Activated CD8-positive, alpha-beta memory T cell treated with anti-CD3 and anti-CD28 coated beads, Interleukin-2, amount 50 U/mL, for 1 hour (primary cell): ENCODE results near the gene PIP5K1B.

Source experiments
- DNase-seq: peaks from one replicate; pipeline ENCODE4 v3.0.0-alpha.2; 2020; ENCODE audit errors: extremely low read depth

PIP5K1B gene

DNA sequence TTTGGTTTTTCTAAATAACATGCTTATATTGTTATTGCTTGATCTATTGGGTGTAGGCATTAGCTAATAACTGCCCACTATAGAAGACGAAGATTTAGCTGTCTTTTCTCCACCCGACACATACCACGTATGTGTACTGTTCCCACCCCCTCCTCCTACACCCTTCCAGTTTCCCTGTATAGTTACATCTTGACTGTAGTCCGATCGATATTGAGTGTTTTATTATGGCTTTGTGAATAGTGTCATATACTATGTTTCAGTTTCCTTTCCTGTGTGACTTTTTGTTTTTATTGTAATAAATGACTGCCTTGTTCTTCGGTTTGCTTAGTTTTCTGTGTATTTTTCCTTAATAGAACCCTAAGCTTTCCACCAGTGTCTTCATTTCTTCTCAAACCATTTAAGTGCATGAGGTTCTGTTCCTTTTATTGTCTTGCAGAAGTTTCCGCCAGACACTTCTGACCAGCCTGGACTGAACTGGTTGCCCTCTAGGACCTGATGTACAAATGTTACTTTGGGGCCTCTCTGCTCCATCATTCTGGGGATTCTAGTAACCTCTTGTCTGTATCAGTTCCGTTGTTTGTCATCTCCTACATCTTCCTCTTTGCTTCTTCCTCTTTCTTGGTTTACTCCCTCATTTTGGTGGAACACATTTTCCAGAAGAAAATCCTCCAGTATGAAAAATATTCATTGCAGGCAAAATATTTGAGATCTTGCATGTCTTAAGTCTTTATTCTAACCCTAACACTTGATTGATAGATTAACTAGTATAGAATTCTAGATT is 247.0 kb downstream of the PIP5K1B start:
- DNase-seq = no peak

DNA sequence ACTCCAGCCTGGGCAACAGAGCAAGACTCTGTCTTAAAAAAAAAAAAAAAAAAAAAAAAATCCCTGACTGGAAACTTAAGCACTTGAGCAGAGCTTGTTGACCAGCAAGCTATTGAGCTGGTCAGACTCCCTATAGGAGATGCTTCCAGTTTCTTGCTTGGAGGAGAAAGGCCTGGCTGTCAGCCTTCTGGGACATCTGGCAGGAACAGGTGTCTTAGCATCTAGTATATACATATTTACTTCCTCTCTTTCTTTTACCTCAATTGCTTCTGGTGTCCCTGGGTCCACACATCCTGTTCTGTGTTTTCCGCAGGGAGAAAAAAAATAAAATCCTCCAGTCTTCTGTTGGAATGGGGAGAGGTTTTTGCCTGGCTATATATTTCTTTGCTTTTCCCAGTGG is 248.7 kb downstream of the PIP5K1B start:
- DNase-seq = no peak

DNA sequence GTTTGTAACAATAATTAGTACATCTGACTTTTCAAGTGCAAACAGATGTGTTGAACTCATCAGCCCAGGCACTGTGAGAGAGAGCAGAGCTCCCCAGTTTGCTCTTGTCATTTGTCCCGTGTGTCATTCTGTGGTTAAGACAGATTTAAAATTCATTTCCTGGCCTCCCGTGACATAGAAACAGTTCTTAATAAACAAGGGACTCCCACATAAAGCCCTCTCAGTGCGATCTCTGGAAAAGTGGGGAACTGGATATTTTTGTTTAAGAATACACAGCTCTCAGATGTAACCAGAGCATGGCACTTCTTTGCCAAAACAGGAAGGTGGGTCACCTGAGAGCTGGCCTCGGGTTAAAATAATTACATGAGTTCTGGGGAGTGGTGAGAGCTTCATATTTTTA is 250.3 kb downstream of the PIP5K1B start:
- DNase-seq = no peak

DNA sequence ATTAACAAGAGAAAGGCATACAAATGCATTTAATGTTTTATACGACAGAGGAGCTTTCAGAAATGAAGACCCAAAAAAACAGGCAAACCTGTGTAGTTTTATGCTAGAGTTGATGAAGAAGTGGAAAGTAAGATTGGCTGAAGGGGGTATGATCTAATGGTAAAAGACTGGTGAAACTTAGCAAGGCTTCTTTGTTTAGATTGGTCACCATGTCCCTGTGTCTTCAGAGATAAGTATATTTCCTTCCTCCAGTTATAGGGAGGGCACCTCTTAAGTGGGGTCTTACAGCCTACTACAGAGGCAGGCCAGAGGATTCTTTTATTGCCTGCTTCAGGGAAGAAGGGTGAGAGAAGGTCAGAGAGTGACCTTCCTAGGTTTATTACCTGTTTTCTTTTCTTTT is 252.4 kb downstream of the PIP5K1B start:
- no peak for DNase-seq

DNA sequence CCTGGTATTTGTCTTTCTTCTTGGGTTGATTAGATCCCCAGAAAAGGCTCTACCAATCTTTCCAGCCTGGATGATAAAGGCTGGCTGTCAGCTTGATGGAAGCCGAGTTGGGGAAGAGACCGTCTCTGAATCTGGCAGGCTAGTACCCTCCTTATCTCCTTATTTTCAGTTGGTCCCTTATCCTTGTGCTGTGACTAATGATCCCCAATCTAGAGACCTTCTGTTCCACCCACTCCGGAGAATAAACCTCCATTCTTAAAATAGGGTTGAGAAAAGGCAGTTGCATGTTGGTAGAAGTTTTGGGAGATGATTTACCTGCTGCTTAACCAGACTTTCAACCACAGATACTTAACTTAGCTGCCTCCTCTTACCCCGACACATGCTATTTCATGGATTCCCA is 256.5 kb downstream of the PIP5K1B start:
- DNase-seq = no peak

DNA sequence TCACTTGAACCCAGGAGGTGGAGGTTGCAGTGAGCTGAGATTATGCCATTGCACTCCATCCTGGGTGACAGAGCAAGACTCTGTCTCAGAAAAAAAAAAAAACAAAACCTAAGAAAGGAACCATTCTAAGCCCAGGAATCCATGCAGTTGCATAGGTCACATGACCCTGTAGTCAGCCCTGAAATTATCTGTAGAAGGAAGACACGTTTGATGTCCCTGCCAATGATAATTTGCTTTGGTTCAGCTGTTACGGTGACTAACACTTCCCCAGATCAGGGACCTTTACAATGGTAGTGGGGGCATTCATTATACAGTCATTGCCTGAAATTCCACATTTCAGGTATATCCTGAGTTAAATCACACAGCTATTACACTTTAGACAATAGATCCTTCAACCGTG is 258.4 kb downstream of the PIP5K1B start:
- DNase-seq = no peak

DNA sequence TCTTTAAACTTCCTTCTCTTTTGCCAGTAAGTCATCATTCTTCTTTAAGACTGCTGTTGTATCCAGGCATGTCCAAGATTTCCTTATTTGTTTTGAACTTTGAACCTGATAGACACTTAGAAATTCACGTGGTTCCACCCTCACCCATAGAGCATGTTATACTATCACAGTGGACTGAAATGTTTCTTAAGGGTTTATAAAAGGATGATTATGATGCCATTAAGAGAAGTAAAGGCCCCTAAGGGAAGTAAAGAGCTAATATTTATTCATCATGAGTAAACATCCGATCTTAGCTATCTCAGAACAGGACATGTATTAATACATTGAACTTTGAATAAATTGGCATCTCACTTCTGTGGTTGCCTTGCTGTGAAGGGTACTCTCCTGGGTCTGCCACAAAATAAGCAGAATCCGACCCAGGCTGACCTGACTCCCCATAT is 259.1 kb downstream of the PIP5K1B start:
- no peak for DNase-seq

DNA sequence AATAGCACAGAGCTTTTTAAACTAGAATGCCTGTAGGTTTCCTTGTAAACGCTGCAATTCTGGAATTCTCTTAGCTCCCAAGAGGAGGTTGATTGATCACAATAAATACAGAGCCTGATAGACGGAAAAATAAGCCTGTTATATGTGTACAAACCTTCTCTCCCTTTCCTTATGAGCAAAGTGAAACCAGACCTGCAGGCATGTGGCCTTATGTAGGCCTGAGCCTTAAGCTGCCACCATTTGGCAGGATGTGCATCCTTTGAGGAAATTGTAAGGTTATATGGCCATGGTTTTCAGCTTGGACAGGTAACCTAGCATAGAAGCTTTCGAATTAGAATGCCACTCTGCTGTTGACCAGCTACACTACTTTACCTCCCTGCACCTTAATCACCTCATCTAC is 259.7 kb downstream of the PIP5K1B start:
- DNase-seq = no peak

DNA sequence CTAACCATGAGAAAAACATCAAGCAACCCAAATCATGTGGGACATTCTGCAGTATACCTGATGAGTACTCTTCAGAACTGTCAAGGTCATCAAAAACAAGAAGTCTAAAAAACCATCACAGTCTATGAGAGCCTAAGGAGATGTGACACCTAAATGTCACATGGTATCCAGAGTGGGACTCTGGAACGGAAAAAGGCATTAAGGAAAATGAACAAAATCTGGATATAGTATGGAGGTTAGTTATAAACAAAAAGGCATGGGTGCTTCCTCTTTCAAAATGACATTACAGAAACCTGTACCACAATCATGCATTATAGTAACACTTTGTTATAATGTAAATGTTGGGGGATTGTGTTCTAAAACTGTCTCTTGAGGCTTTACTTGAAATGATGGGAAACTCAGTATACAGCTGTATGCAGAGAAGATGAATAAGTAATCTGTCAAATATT is 261.5 kb downstream of the PIP5K1B start:
- no peak for DNase-seq

DNA sequence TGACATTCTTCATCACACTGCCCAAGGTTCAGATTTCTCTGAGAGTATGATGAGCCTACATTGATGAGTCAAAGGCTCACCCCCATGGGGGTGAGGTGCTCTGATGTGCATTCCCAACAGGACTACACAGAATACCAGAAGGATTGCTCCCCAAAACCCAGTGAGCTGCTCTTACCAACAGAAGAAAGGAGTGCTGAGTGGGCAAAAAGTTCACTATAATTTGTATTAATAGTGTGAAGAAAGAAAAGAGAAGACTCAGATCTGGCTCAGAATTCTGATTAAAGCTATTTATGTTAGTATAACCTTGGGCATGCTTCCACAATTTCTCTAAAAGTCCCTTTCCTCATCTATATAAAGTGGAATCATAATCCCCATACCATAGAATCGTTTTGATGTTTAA is 262.8 kb downstream of the PIP5K1B start:
- DNase-seq = no peak

DNA sequence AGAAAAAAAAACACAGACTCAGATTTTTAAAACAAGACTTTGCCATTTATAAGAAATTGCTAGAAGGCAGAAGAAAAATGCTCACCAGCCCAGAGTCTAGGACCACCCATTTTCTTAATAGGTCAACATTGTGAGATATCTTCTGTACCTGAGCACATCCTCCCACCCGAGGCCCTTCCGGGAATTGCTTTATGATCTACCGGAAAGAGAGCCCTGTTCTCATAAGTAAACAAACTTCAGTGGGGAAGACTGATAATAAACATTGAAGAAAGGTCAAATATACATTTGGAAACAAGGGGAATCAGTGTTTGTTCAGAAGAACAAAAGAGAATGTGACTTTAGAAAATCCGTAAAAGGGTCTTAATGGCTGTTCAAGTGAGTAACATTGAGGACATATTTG is 264.5 kb downstream of the PIP5K1B start:
- no peak for DNase-seq

DNA sequence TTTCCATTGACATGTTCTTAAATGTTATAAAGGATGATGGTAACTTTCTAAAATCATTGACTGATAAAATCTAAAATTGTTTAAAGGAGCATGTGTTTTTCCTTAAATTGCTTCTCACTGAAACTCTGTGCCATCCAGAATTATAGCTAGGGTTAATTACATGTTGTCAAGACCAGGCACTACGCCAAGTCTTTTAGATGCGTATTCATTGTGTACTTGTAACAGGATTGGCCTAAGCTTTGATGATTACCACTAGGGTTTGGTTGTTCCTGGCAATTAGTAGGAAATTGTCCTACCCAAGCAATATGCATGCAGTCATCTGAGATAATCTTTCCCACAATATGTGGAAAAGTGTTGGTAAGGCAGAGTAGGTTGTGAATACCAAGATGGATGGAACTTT is 265.1 kb downstream of the PIP5K1B start:
- no peak for DNase-seq

DNA sequence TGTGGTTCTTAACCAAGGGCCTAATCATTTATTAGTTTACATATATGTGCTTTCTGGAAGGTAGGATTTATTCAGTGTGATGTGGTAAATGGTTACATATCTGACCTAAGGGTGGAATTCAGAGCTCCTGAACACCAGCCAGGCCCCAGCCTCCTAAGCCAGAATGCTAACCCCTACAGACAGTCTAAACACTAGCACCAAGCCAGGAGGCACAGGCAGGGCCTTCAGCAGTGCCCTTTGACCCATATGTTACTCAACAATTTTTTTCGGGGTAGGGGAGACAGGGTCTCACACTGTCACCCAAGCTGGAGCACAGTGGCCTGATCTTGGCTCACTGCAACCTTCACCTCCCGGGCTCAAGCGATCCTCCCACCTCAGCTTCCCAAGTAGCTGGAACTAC is 268.6 kb downstream of the PIP5K1B start:
- DNase-seq = no peak

DNA sequence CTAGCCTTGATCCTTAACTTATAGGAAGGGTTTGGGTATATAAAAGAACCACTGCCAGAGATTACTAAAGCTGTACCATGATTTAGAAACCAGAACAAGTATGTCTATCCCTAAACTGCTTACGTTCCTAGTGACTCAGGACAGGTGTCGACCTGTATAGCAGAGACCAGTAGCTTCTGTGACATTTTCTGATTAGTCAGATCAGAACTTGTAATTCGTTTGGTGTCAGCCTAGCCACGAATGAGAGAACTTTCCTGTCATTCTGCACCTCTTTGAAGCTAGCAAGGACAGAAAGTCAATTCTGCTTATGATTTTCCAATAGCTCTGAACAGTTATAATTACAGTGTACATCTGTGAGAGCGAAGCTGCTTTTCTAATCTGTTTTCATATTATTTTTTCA is 269.4 kb downstream of the PIP5K1B start:
- DNase-seq = no peak

DNA sequence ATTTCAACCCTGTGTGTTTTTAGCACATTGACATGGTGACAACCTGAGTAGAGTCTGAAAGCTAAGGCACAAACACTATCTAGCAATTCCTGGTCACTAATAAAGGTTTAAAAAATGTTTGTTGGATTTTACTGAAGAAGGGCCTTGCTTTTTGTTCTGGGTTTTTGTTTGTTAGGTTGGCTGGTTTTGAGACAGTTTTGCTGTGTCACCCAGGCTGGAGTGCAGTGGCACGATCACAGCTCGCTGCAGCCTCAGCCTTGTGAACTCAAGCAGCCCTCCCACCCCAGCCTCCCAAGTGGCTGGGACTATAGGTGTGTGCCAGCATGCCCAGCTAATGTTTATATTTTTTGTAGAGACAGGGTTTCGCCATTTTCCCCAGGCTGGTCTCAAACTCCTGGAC is 269.9 kb downstream of the PIP5K1B start:
- DNase-seq = no peak

DNA sequence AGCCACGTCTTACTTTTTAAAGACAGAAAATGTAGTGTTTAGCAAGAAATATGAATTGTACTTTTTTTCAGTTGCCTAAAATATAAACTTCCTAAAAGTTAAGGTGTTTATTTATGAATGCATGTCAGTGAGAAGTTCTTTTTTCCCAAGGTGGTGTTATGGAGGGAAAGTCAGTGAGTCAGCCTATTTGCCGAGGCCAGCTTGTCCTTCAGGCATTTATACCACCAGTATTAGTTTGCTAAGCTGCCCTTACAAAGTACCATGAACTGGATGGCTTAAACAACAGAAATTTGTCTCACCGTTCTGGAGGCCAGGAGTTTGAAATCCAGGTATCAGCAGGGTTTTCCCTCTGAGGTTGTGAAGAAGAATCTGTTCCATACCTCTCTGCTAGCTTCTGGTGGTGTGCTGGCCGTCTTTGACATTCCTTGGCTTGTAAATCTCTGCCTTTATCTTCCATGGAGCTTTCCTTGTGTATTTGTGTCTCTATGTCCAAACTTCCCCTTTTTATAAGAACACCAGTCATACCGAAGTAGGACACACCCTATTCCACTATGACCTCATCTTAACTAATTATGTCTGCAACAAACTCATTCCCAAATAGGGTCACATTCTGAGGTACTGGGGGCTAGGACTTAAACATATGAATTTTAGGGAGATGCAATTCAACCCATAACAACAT is 270.5 kb downstream of the PIP5K1B start:
- no peak for DNase-seq

DNA sequence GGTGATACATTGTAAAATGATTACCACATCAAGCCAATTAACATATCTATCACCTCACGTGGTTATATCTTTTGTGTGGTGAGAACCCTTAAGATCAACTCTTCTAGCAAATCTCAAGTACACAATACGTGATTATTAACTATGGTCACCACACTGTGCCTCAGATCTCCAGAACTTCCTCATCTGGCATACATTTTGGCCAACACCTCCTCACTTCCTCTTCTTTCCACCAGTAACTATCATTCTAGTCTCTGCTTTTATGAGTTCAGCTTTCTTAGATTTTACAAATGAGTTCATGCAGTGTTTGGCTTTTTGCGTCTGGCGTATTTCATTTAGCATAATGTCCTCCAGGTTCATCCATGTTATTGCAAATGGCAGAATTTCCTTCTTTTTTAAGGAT is 273.0 kb downstream of the PIP5K1B start:
- no peak for DNase-seq

DNA sequence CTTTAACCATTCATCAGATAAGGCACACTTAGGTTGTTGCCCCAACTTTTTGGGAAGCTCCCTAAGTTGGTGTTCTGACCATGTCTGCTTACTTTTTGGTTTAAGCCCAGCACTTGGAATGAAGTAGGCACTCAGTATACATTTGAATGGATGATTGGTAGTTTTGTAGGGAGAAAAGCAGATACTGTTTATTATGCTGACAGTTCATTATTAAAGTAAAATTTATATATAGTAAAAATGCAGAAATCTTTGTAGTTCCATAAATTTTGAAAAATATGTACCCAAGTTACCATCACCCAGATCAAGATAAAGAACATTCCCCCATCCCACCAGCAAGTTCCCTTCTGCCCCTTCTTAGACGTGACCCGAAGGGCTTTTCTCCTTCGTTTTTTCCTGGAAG is 273.5 kb downstream of the PIP5K1B start:
- DNase-seq = no peak

DNA sequence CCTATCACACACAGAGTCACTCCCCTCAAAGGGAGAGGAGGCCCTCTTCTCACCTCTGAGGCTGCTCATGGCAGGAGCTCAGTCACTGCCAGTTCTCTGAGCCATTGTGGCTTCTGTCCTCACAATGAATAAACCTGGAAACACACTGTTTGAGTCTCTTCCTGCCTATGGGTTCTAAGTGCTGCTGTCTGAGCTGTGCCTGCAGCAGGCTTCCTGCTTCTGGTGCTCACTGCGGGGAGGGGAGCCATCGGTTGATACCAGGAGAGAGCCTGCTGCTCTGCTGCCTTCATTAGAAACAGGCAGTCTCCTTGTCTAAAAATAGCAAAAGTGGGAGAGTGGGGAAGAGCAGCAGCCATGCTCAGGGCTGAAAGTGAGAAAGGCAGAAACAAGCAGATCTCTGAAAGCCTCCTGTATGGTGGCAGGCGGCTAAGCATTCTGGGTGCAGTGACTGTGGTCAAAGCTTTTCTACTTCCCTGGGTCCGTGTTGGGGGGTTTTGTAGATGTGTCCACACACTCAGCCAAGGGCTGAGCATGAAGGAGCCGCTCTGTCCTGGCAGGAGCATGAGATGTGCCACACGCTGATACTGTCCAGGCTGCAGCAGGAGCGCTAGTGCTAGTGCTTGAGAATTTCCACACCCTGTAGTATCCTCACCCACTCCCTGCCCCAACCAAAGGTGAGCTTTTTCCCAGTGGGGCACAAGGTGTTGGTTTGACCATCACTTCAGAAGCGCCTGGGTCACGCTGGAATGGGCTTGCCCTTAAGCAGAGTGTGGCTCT is 274.7 kb downstream of the PIP5K1B start:
- DNase-seq = no peak

DNA sequence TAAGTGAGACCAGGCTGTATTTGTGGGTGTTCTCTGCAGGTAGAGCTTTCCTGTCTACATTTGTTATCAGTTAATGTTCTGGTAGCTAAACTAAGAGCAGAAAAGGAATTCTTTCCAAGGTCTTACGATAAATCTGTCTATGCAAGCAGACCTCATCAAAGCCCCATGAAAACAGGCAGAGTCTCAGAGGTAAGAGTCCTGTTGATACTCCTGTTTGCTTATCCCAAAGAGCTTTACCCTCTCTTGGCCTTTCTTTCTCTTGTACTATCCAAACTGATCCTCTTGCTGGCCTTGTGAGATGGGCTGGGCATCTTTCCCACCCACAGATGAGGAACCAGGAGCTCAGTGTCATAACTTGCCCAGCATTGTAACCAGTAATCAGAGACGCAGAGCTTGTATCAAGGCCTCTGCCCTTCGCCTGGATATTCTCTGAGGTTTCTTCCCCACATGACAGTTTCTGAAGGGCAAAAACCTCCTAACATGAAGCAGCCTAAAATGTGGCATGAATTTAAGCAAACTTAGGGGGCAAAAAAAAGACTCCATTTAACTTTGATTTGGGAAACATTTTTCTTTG is 275.4 kb downstream of the PIP5K1B start:
- DNase-seq = no peak

DNA sequence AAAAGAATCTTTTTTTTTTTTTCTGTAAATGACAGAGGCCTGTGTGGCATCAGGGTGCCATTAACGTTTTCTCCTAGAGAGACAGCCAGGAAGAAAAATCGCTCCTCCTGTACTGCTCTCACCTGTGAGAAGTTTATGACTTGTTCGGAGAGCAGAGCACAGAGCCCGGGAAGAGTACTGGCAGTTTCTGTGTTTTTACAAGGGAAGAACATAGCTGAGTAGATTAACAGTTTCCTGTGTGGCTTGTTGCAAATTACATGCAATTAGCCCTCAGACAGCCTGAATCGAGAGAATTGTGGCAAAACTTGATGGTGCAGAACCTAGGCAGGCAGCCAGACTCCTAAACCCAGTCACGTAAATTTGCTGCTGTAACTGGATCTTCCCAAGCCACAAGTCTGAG is 276.7 kb downstream of the PIP5K1B start:
- DNase-seq = no peak

DNA sequence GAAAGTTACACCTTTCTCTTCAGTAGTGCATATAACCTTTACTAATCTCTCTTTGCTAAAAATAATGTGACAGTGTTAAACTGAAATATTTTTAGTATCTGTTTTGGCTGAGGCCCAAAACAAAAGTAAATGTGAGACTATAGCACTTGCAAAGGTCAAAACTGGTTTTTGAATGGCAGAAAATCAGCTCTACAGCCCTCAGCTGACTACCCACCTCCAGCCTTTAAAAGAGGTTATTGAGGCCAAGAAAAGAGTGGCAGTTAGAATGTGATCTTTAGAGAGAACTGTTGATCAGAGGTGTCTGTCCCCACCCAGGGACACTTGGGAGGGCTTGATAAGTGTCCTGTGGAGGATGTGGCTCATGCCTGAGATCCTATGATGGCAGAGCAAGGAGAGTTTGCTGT is 278.0 kb downstream of the PIP5K1B start:
- no peak for DNase-seq
